WERI-Rb-1 (cell line): ENCODE measurements around the gene WNK2.
"Not testable (repeated sequence)": the region's sequence is repeated elsewhere in the genome, so short reads cannot be mapped to it uniquely, and the experiment has no call there.

Experiments used
- DNase-seq: peaks from one replicate; pipeline ENCODE4 v3.0.0-alpha.2; 2020
- H3K27ac ChIP-seq: fragments of 250-450 bp; sonication (Bioruptor Pico); 2 replicates; pipeline ENCODE4 v1.5.1; 2020; ENCODE audit warnings: mild to moderate bottlenecking, moderate library complexity
- H3K27me3 ChIP-seq: fragments of 250-450 bp; sonication (Bioruptor Pico); 2 replicates; pipeline ENCODE4 v1.5.1; 2021; ENCODE audit warnings: mild to moderate bottlenecking, low read depth, moderate library complexity; ENCODE audit not compliant: insufficient read depth, severe bottlenecking
- H3K36me3 ChIP-seq: fragments of 250-450 bp; sonication (Bioruptor Pico); 2 replicates; pipeline ENCODE4 v1.5.1; 2020; ENCODE audit warnings: mild to moderate bottlenecking, moderate library complexity
- H3K4me3 ChIP-seq: 2 replicates; pipeline ENCODE4 v1.5.1; 2011; ENCODE audit warnings: low read depth, mild to moderate bottlenecking, control low read depth, low read length
- H3K9me3 ChIP-seq: fragments of 250-450 bp; sonication (Bioruptor Pico); 2 replicates; pipeline ENCODE4 v1.5.1; 2021; ENCODE audit warnings: mild to moderate bottlenecking, moderate library complexity; ENCODE audit not compliant: severe bottlenecking
- CTCF ChIP-seq: IDR thresholded peaks from 2 replicates; pipeline ENCODE4 v1.5.1; 2011; ENCODE audit warnings: low read depth, mild to moderate bottlenecking, control low read depth, inconsistent platforms, low read length

The WNK2 gene

GRCh38 chr9:93247099-93247865, 63.3 kb downstream of the WNK2 start:
- Histone ChIP-seq H3K9me3 (no peaks in the 10 kb centered on the region), H3K27me3 (no peaks in the 10 kb centered on the region), H3K4me3 (no peak overlapping the region), H3K27ac (no peak overlapping the region), H3K36me3 (peaks cover 23% of the 10 kb centered on the region)
- no peak for DNase-seq
- no peak for TF ChIP-seq CTCF

- Histone ChIP-seq H3K9me3 (no peaks in the 10 kb centered on the region), H3K4me3 (no peak overlapping the region), H3K27ac (peak overlapping the region; percentile 27; the same call in 1 of the 2 replicates), H3K27me3 (no peaks in the 10 kb centered on the region), H3K36me3 (peaks cover 17% of the 10 kb centered on the region)
- DNase-seq, result no peak
- TF ChIP-seq CTCF, result no peak
Observed at GRCh38 chr9:93247892-93248291, 64.0 kb downstream of the WNK2 start.

GRCh38 chr9:93248386-93249040, 64.6 kb downstream of the WNK2 start:
- Histone ChIP-seq H3K4me3 (no peak overlapping the region), H3K27ac (no peak overlapping the region), H3K27me3 (no peaks in the 10 kb centered on the region), H3K36me3 (peaks cover 12% of the 10 kb centered on the region), H3K9me3 (no peaks in the 10 kb centered on the region)
- no peak for DNase-seq
- TF ChIP-seq CTCF, result no peak

- no peaks in the 10 kb centered on the region for H3K27me3 ChIP-seq
- no peak for TF ChIP-seq CTCF
- H3K4me3 ChIP-seq, result no peak overlapping the region
- no peaks in the 10 kb centered on the region for H3K9me3 ChIP-seq
- DNase-seq, result no peak
- no peak overlapping the region for H3K27ac ChIP-seq
- peaks cover 19% of the 10 kb centered on the region for H3K36me3 ChIP-seq
Observed at GRCh38 chr9:93250185-93250584, 66.2 kb downstream of the WNK2 start.

DNA sequence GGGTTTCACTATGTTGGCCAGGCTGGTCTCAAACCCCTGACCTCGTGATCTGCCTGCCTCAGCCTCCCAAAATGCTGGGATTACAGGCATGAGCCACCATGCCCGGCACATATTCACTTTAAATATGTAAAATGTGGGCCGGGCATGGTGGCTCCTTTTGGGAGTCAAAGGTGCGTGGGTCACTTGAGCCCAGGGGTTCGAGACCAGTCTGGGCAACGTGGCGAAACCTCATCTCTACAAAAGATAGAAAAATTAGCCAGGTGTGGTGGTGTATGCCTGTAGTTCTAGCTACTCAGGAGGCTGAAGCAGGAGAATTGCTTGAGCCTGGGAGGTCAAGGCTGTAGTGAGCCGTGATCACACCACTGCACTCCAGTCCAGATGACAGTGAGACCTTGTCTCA, 67.4 kb downstream of the WNK2 start:
- H3K9me3 ChIP-seq, DNase-seq, H3K27ac ChIP-seq, H3K27me3 ChIP-seq, H3K4me3 ChIP-seq: not testable (repeated sequence)
- peaks cover 21% of the 10 kb centered on the region for H3K36me3 ChIP-seq

DNA sequence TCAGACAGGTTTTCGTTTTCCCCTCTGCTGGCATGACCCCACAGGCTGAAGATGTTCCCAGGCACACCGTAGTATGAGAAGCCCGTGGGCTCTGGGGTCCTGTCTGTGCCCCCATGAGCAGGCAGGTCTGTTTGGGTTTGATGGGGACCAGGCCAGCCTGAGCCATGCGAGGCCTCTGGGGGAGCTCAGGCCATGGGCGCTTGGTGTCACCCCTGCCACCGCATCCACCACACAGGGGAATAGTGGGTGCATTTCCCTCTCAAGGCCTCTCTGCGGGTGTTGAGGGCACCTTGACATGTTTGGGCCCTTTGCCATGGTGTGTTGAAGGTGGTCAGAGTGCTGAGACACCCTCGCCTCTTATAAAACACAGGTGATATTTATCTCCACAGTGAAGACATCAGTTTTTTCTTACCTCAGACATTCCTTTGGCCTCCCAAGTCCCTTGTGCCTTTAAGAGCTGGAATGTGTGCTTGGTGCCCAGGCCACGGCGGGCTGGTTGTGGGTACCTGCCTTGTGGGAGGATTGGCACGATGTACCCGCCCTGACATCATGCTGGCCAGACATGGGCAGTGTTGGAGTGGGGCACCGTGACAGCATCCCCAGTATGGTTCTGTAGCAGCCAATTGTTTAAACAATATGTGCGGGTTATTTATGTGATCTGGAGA, 68.3 kb downstream of the WNK2 start:
- H3K36me3 ChIP-seq, result peaks cover 21% of the 10 kb centered on the region
- no peaks in the 10 kb centered on the region for H3K27me3 ChIP-seq
- no peaks in the 10 kb centered on the region for H3K9me3 ChIP-seq
- no peak overlapping the region for H3K27ac ChIP-seq
- DNase-seq, result peak; percentile 1
- no peak for TF ChIP-seq CTCF
- H3K4me3 ChIP-seq, result no peak overlapping the region
